Measurements from ENCODE around the gene MED4. TPM values are rescaled to one million over a fixed set of nuclear protein-coding genes. Genes with fewer than 3 reads are reported as not detected.
"Not testable (repeated sequence)": the region's sequence is repeated elsewhere in the genome, so short reads cannot be mapped to it uniquely, and the experiment has no call there.

MED4 gene
- total RNA-seq, 1 experiment from 2014 or later, result 39.3 TPM

- peak; percentile 3 for DNase-seq (ENCODE audit: low read depth)
Observed at GRCh38 chr13:48094404-48094780, 512 bp downstream of the MED4 start.

GRCh38 chr13:48093588-48093987 lies 1.3 kb downstream of the MED4 start:
- no peak for DNase-seq (ENCODE audit: low read depth)

GRCh38 chr13:48086272-48086671 lies 8.6 kb downstream of the MED4 start:
- DNase-seq (ENCODE audit: low read depth), result no peak

- DNase-seq (ENCODE audit: low read depth), result no peak
Observed at GRCh38 chr13:48081739-48082138, 13.2 kb downstream of the MED4 start.

GRCh38 chr13:48078251-48078656 lies 16.6 kb downstream of the MED4 start:
- DNase-seq (ENCODE audit: low read depth), result no peak

GRCh38 chr13:48074006-48074405 lies 20.9 kb downstream of the MED4 start:
- DNase-seq (ENCODE audit: low read depth), result no peak

GRCh38 chr13:48072787-48073186 lies 22.1 kb downstream of the MED4 start:
- DNase-seq (ENCODE audit: low read depth), result no peak

- DNase-seq (ENCODE audit: low read depth), result no peak
Observed at GRCh38 chr13:48072304-48072703, 22.6 kb downstream of the MED4 start.

GRCh38 chr13:48070942-48071341 lies 24.0 kb downstream of the MED4 start:
- no peak for DNase-seq (ENCODE audit: low read depth)

- DNase-seq (ENCODE audit: low read depth), result no peak
Observed at GRCh38 chr13:48069573-48069972, 25.3 kb downstream of the MED4 start.

- no peak for DNase-seq (ENCODE audit: low read depth)
Observed at GRCh38 chr13:48068952-48069351, 26.0 kb downstream of the MED4 start.

GRCh38 chr13:48068036-48068435 lies 26.9 kb downstream of the MED4 start:
- no peak for DNase-seq (ENCODE audit: low read depth)

- DNase-seq (ENCODE audit: low read depth), result no peak
Observed at GRCh38 chr13:48066310-48066989, 28.5 kb downstream of the MED4 start.

- not testable (repeated sequence) for DNase-seq (ENCODE audit: low read depth)
Observed at GRCh38 chr13:48059951-48060350, 35.0 kb downstream of the MED4 start.

- DNase-seq (ENCODE audit: low read depth), result not testable (repeated sequence)
Observed at GRCh38 chr13:48058536-48058935, 36.4 kb downstream of the MED4 start.

GRCh38 chr13:48055712-48056111 lies 39.2 kb downstream of the MED4 start:
- DNase-seq (ENCODE audit: low read depth), result no peak

- DNase-seq (ENCODE audit: low read depth), result no peak
Observed at GRCh38 chr13:48054601-48055000, 40.3 kb downstream of the MED4 start.

GRCh38 chr13:48050550-48050949 lies 44.4 kb downstream of the MED4 start:
- DNase-seq (ENCODE audit: low read depth), result no peak

- no peak for DNase-seq (ENCODE audit: low read depth)
Observed at GRCh38 chr13:48043789-48044503, 51.0 kb downstream of the MED4 start.

- no peak for DNase-seq (ENCODE audit: low read depth)
Observed at GRCh38 chr13:48042894-48043293, 52.0 kb downstream of the MED4 start.

GRCh38 chr13:48040896-48041295 lies 54.0 kb downstream of the MED4 start:
- no peak for DNase-seq (ENCODE audit: low read depth)

- no peak for DNase-seq (ENCODE audit: low read depth)
Observed at GRCh38 chr13:48040049-48040448, 54.9 kb downstream of the MED4 start.

- no peak for DNase-seq (ENCODE audit: low read depth)
Observed at GRCh38 chr13:48038761-48039160, 56.1 kb downstream of the MED4 start.

Measured in RPMI7951 (cell line).